Measurements from ENCODE around the gene USP20. TPM values are rescaled to one million over a fixed set of nuclear protein-coding genes. Genes with fewer than 3 reads are reported as not detected.
"Not testable (repeated sequence)": the region's sequence is repeated elsewhere in the genome, so short reads cannot be mapped to it uniquely, and the experiment has no call there.

Gene USP20
- total RNA-seq, 1 donor from 2014 or later = 15.7 TPM

GRCh38 chr9:129889122-129889940 is 54.1 kb downstream of the USP20 start:
- Histone ChIP-seq H3K4me3 (ENCODE audit: low read depth, low read length) (no peak overlapping the region), H3K27me3 (ENCODE audit: control insufficient read depth, insufficient read depth, low read length) (no peaks in the 10 kb centered on the region)

GRCh38 chr9:129889941-129890717 is 54.9 kb downstream of the USP20 start:
- no peak for TF ChIP-seq CTCF (IDR thresholded peaks at IDR 0.05; ENCODE audit: insufficient read depth, low read length, poor library complexity, severe bottlenecking)
- no peak for DNase-seq (ENCODE audit: low read depth)
- Histone ChIP-seq H3K27me3 (ENCODE audit: control insufficient read depth, insufficient read depth, low read length) (no peaks in the 10 kb centered on the region), H3K4me3 (ENCODE audit: low read depth, low read length) (no peak overlapping the region), H3K36me3 (ENCODE audit: control insufficient read depth, insufficient read depth, low read length) (no peaks in the 10 kb centered on the region)

More at GRCh38 chr9:129889122-129889940, 54.1 kb downstream of the USP20 start:
- no peak for DNase-seq (ENCODE audit: low read depth)
- TF ChIP-seq CTCF (IDR thresholded peaks at IDR 0.05; ENCODE audit: insufficient read depth, low read length, poor library complexity, severe bottlenecking) = no peak
- H3K36me3 ChIP-seq (ENCODE audit: control insufficient read depth, insufficient read depth, low read length) = no peaks in the 10 kb centered on the region

- H3K36me3 ChIP-seq (ENCODE audit: control insufficient read depth, insufficient read depth, low read length); H3K27me3 ChIP-seq (ENCODE audit: control insufficient read depth, insufficient read depth, low read length); DNase-seq (ENCODE audit: low read depth); H3K4me3 ChIP-seq (ENCODE audit: low read depth, low read length): not testable (repeated sequence)
Observed at GRCh38 chr9:129890718-129891299, 55.6 kb downstream of the USP20 start.

- no peak for DNase-seq (ENCODE audit: low read depth)
- no peak overlapping the region for H3K4me3 ChIP-seq (ENCODE audit: low read depth, low read length)
- no peaks in the 10 kb centered on the region for H3K36me3 ChIP-seq (ENCODE audit: control insufficient read depth, insufficient read depth, low read length)
- no peak for TF ChIP-seq CTCF (IDR thresholded peaks at IDR 0.05; ENCODE audit: insufficient read depth, low read length, poor library complexity, severe bottlenecking)
- no peaks in the 10 kb centered on the region for H3K27me3 ChIP-seq (ENCODE audit: control insufficient read depth, insufficient read depth, low read length)
Observed at GRCh38 chr9:129891569-129891968, 56.3 kb downstream of the USP20 start.

GRCh38 chr9:129894120-129894823 is 59.0 kb downstream of the USP20 start:
- no peak overlapping the region for H3K4me3 ChIP-seq (ENCODE audit: low read depth, low read length)
- no peak for DNase-seq (ENCODE audit: low read depth)
- TF ChIP-seq CTCF (IDR thresholded peaks at IDR 0.05; ENCODE audit: insufficient read depth, low read length, poor library complexity, severe bottlenecking) = no peak
- H3K27me3 ChIP-seq (ENCODE audit: control insufficient read depth, insufficient read depth, low read length) = no peaks in the 10 kb centered on the region
- H3K36me3 ChIP-seq (ENCODE audit: control insufficient read depth, insufficient read depth, low read length) = no peaks in the 10 kb centered on the region

Measured in kidney epithelial cell (primary cell).